Measurements from ENCODE around the gene CTBP2. TPM values are rescaled to one million over a fixed set of nuclear protein-coding genes. Genes with fewer than 3 reads are reported as not detected.

Gene CTBP2
- total and polyA plus RNA-seq, 2 of the 13 experiments (the other 11 are each of a cell fraction or from before 2014, with no cell fraction given) = 0.08 TPM; not detected in 1

GRCh38 chr10:125064681-125065492 is 95.5 kb downstream of the CTBP2 start:
- Histone ChIP-seq H4K20me1 (ENCODE audit: insufficient read depth, low read length) (no peaks in the 10 kb centered on the region), H3K4me1 (ENCODE audit: insufficient read depth, low read length) (peaks cover 7% of the 10 kb centered on the region; the same call in 1 of the 2 replicates), H2AFZ (ENCODE audit: low read length) (no peak overlapping the region), H3K27ac (ENCODE audit: extremely low read length, insufficient read depth, low read length) (no peak overlapping the region), H3K79me2 (ENCODE audit: insufficient read depth, low read length) (no peaks in the 10 kb centered on the region), H3K9me3 (ENCODE audit: low read length) (no peaks in the 10 kb centered on the region), H3K9ac (ENCODE audit: insufficient read depth, low read depth, low read length) (no peak overlapping the region), H3K27me3 (ENCODE audit: control insufficient read depth in 1 of 2, insufficient read depth in 2 of 2, low read length in 2 of 2) (peaks cover 5 to 54% of the 10 kb centered on the region in 2 experiments; a peak in 4 of 5 replicates), H3K36me3 (replicated peaks in 1 of 2; ENCODE audit: control insufficient read depth in 1 of 2, insufficient read depth in 2 of 2, low read length in 2 of 2) (no peaks in the 10 kb centered on the region), H3K4me3 (replicated peaks in 1 of 3; ENCODE audit: insufficient read depth in 1 of 3, low read depth in 2 of 3, low read length in 3 of 3) (no peak overlapping the region), H3K4me2 (ENCODE audit: low read depth, low read length) (no peak overlapping the region)
- DNase-seq (ENCODE audit: low spot score) (no peak), ATAC-seq (no peak), FAIRE-seq (no peak)
- 15% methylated on average over 7 of the region's 8 CpGs for WGBS (ENCODE audit: low lambda C conversion rate)
- POLR2A ChIA-PET = no interaction called here
- in situ Hi-C loops (cut with HindIII; ENCODE audit: extremely low pct_ligation_motif_present, low pct_unique_long_range_greater_than_20kb) = no loop called here
- intact Hi-C loops (cut with micrococcal nuclease; ENCODE audit: unreplicated experiment) = loop anchor here (5.0 kb wide), 1 partner anchor 63 kb away; no protein-coding TSS in a partner anchor
- CTCF ChIA-PET (ENCODE audit: low intra/inter-chr PET ratio, low total read pairs) = no interaction called here
- TF ChIP-seq ZNF251 (CRISPR knock-in tag; IDR thresholded peaks at IDR 0.05) (no peak), PITX1 (CRISPR knock-in tag; IDR thresholded peaks at IDR 0.05) (no peak), ZNF556 (CRISPR knock-in tag; IDR thresholded peaks at IDR 0.05; ENCODE audit: borderline replicate concordance) (no peak), HDAC2 (CRISPR knock-in tag; IDR thresholded peaks at IDR 0.05) (no peak), DR1 (CRISPR knock-in tag; IDR thresholded peaks at IDR 0.05) (no peak), ZNF382 (CRISPR knock-in tag; IDR thresholded peaks at IDR 0.05; ENCODE audit: borderline replicate concordance) (no peak), KDM4B (CRISPR knock-in tag; IDR thresholded peaks at IDR 0.05) (no peak)
- BruUV-seq (replicated peaks) = no TSS peak

- FAIRE-seq (no peak), DNase-seq (ENCODE audit: low spot score) (no peak), ATAC-seq (no peak)
- Histone ChIP-seq H3K27me3 (ENCODE audit: control insufficient read depth in 1 of 2, insufficient read depth in 2 of 2, low read length in 2 of 2) (peaks cover 4 to 48% of the 10 kb centered on the region in 2 experiments; a peak in 3 of 5 replicates), H3K9me3 (ENCODE audit: low read length) (no peaks in the 10 kb centered on the region), H3K4me2 (ENCODE audit: low read depth, low read length) (no peak overlapping the region), H3K79me2 (ENCODE audit: insufficient read depth, low read length) (no peaks in the 10 kb centered on the region), H3K9ac (ENCODE audit: insufficient read depth, low read depth, low read length) (no peak overlapping the region), H4K20me1 (ENCODE audit: insufficient read depth, low read length) (no peaks in the 10 kb centered on the region), H2AFZ (ENCODE audit: low read length) (no peak overlapping the region), H3K36me3 (replicated peaks in 1 of 2; ENCODE audit: control insufficient read depth in 1 of 2, insufficient read depth in 2 of 2, low read length in 2 of 2) (no peaks in the 10 kb centered on the region), H3K27ac (ENCODE audit: extremely low read length, insufficient read depth, low read length) (no peak overlapping the region), H3K4me1 (ENCODE audit: insufficient read depth, low read length) (peaks cover 7% of the 10 kb centered on the region; the same call in 1 of the 2 replicates), H3K4me3 (replicated peaks in 1 of 3; ENCODE audit: insufficient read depth in 1 of 3, low read depth in 2 of 3, low read length in 3 of 3) (no peak overlapping the region)
- 40% methylated on average over 23 of the region's 23 CpGs for WGBS (ENCODE audit: low lambda C conversion rate)
- ChIA-PET POLR2A (no interaction called here), CTCF (ENCODE audit: low intra/inter-chr PET ratio, low total read pairs) (no interaction called here)
- BruUV-seq (replicated peaks) = no TSS peak
- TF ChIP-seq ZKSCAN8 (CRISPR knock-in tag; IDR thresholded peaks at IDR 0.05; ENCODE audit: borderline replicate concordance) (no peak), ZC3H4 (CRISPR knock-in tag; IDR thresholded peaks at IDR 0.05; ENCODE audit: borderline replicate concordance) (no peak), ZNF235 (CRISPR knock-in tag; IDR thresholded peaks at IDR 0.05; ENCODE audit: borderline replicate concordance) (no peak), FOXP1 (IDR thresholded peaks at IDR 0.05) (no peak), FOXP1 (CRISPR knock-in tag; IDR thresholded peaks at IDR 0.05) (no peak), MXI1 (IDR thresholded peaks at IDR 0.05; ENCODE audit: borderline replicate concordance, low read depth, low read length) (no peak)
- in situ Hi-C loops (cut with HindIII; ENCODE audit: extremely low pct_ligation_motif_present, low pct_unique_long_range_greater_than_20kb) (no loop called here), intact Hi-C loops (cut with micrococcal nuclease; ENCODE audit: unreplicated experiment) (loop anchor here (5.0 kb wide), 1 partner anchor 61 kb away; no protein-coding TSS in a partner anchor)
These were observed 97.0 kb downstream of the CTBP2 start for GRCh38 chr10:125063256-125063925.

Measured in HepG2 (cell line).